NCI-H2196 (cell line): Measurements from ENCODE around the gene OR1F1.

Source experiments
- DNase-seq: peaks from one replicate; lab custom pipeline; 2025; ENCODE audit not compliant: unreplicated experiment; lab: John Stamatoyannopoulos, UW

The OR1F1 gene

GRCh38 chr16:3246002-3246401, 58.0 kb downstream of the OR1F1 start:
- DNase-seq = no peak

- no peak for DNase-seq
These were observed 58.9 kb downstream of the OR1F1 start for GRCh38 chr16:3246876-3247275.

GRCh38 chr16:3248596-3248995, 60.6 kb downstream of the OR1F1 start:
- DNase-seq = no peak

- no peak for DNase-seq
These were observed 61.0 kb downstream of the OR1F1 start for GRCh38 chr16:3249020-3249419.

GRCh38 chr16:3249451-3249850, 61.4 kb downstream of the OR1F1 start:
- no peak for DNase-seq

- no peak for DNase-seq
These were observed 65.0 kb downstream of the OR1F1 start for GRCh38 chr16:3252967-3253366.

- no peak for DNase-seq
These were observed 66.3 kb downstream of the OR1F1 start for GRCh38 chr16:3254309-3254708.
